Non-pigmented ciliary epithelial cell (primary cell): ENCODE results near the gene CYGB.

ENCODE experiments used
- DNase-seq: peaks from one replicate; pipeline ENCODE4 v3.0.0-alpha.2; 2010; ENCODE audit warnings: low read depth

CYGB gene

DNA sequence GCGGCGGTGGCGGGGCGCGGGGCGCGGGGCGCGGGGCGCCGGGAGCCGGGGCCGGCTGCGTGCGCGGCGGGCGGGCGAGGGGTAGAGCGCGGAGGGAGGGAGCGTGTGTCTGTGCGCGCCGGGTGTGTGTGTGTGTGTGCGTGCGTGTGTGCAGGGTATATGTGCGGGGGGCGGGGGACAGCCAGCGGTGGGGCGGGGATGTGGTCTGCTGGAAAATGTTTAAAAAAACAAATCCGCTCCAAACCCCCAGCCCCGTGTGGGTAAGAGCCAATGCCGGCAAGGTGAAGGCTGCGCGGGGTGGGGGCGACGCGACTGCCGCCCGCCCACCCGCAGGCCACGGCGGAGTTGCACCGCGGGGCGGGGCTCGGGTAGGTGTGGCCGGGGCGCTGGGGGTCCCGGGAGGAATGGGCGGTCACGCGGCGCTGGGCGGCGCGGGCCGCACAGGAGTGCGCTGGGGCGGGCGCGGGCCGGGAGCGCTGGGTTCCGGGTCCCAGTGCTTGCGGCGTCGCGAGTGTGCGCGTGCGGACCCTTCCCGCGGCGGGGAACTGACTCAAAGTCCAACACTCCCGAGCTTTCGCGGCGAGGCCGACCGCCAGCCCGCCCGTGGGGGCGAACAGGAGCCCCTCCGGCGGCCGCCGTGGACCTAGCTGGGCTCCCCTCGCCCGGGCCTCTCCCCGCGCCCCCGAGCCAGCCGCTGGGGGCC is at the start of gene CYGB:
TSS of gene CYGB (minus strand) at position 132 of the 703 bp plus-strand sequence. CDS start 167 bp downstream, outside the sequence.
- DNase-seq, result no peak

DNA sequence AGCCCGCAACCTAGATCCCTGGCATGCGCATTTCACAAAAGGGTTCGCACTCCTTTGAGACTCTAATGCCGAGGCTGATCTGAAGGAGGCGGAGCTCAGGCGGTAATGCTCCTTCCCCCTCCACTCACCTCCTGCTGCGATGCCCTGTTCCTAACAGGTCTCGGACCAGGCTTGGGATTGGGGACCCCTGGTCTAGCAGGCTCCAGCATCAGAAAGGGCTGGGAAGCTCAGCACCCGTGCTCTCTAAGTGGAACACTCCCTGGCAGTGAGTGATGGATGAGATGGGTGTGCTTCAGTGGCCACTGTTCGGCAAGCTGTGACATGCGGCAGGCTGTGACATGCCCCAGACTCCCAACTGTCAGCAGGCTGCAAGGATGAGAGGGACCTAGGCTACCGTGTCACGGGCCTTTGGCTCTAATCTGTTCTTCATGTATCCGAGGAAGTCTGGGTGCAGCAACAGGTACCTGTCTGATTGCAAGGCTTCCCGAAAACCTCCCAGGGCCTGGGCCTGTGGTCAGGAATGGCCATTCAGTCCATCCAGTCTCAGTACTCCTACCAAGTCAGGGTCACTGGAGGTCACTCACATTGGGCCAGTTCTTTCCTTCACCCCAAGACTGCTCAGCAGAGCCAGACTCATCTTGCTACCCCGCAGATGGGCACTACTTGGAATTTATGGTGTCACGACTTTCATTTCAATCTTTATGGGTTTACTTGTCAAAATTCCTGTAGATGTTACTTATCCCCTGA is 49.4 kb upstream of the CYGB start:
- DNase-seq, result no peak

DNA sequence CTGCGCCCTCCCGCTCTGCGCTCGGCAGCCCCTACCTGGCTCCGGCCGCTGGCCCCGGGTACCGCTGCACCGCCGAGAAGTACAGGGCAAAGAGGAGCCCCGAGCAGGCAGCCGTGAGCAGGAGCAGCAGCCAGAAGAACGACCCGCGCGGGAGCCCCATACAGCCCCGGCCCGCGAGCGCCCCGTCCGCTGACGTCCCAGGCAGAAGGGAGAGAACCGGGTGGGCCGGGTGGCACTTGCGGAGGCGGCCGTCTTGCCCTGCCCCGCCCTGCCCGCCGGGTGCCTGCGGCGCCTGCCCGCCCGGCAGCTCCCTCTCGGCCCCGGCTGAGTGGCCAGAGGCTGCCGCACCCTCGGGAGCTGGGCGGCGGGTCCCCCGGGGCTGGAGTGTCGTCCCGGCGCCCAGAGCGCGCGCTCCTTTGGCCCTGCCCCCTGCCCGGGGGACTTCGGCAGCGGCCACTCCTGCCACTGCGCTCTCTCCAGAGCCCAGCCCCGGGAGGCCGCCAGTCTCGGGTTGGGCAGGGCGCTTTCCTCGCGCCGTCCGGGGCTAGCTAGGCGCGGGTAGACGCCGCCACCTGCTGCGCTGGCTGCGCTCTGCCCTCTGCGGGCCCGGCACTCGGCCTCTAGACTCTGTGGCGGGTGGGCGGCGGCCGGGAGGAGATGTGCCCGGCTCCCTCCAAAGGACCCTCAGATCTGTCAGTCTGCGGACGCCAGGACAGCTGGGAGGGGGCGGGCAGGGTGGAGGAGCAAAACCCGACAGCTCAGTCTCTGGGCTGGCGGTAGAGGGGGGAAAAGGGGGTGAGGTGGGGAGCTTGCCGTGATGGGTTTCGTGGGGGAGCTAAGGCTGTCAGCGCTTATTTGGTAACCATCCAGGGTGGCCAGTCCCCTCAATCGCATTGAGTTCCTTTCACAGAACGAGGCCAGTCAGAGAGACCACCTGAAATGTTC is 48.4 kb upstream of the CYGB start, which contains the start of gene ST6GALNAC2:
TSS of gene ST6GALNAC2 (minus strand) at position 212 of the 945 bp plus-strand sequence. CDS start at position 160, 52 bp downstream.
- DNase-seq, result no peak

DNA sequence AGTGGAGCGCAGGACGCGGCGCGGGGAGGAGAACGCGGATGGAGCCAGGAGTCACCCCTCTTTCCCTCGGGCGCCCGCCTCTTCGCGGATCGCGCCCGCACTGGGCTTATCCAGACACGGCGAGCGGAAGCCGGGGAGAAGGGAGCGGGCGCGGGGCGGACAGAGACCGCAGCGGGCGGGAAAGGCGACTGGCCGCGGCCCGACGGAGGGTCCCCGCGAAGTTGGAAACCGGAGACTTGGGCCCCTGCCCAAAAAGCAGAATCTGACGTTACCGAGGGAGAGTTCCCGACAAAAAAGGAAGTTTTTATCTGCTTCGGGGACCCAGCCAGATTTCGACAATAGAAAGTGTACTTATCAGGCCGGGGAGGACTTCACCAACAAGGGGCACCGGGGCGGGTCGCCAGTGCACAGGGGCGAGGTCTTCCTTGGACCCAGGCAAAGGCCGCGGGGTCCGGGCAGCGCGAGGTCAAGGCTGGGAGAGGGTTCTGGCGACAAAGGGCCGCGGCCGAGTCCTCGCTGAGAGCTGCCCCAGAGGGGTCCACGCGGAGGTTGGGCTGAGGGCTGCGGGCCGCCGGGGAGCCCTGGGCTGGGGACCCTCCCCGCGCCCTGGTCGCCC is 47.6 kb upstream of the CYGB start:
- DNase-seq, result no peak

DNA sequence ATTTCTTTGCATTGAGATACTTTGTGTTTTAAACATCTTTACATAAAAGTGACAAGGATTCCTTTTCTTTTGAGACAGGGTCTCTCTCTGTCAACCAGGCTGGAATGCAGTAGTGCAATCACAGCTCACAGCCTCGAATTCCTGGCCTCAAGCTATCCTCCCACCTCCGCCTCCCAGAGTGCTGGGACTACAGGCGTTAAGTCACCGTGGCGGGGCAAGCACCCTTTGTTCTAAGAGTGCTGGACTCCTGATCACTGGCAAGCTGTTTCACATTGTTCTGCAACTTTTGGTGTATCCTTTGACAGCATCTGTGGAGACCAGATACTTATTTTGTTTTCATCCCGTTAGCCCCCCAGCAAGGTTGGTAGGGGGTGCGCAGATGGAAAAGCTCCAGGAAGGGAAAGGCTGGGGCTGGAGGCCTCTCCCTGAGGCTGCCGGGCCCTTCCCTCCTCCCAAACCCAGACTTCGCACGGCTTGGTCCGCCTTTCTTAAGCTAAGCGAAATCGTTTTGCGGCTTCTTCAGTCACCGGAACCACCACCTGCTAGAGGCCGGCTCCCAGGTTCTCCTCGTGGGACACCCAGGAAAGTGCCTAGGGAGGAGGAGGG is 47.0 kb upstream of the CYGB start:
- no peak for DNase-seq

DNA sequence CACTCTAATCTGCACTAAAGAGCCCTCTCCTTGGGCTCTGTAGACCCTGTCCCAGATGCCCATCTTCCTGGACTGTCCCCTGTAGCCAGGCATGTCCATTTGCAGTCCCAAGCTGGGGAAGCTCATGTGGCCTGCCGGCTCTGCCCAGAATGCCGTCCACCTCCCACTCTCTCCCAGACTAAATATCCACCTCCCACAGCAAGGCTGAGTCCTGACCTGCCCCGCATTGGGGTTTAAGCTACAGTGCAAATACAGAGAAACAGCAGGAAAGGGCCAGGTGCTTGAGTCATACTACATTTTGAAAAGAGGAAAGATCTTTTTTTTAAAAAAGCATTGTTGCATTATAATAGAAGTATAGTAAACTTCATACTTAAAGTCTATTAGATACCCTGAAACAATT is 45.2 kb upstream of the CYGB start:
- no peak for DNase-seq

DNA sequence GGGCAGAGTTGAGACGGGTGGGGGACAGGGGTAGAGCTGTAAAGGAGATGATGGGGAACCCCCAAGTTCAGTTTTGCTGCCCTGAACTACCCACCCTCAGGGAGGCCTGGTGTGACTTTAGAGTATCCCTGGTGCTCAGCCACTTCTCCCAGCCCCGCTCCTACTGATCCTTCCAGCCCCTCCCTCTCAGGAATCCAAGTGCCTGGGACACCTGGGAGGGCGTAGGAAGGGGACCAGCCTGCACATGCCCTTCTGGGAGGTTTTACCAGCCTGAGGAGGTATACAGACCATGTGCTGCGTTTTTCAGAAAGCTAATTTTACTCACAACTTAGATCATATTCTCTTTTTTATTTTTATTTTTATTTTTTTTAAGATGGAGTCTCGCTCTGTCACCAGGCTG is 44.0 kb upstream of the CYGB start:
- DNase-seq, result no peak

DNA sequence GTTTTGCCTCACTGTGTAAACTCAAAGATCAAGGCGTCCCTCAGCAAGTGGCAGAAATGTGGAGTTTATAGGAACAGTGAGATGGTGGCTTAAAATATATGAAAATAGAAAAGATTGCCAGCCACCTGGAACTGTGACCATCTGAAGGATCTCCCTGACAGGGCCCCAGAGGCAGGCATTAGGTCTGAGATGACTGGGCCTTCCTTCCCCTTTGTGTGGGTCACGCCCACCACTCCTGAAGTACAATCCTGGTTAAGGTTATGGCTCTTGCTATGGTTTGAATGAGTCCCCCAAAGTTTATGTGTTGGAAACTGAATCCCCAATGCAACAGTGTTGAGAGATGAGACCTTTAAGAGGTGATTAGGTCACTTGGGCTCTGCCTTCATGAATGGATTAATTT is 41.8 kb upstream of the CYGB start:
- no peak for DNase-seq

DNA sequence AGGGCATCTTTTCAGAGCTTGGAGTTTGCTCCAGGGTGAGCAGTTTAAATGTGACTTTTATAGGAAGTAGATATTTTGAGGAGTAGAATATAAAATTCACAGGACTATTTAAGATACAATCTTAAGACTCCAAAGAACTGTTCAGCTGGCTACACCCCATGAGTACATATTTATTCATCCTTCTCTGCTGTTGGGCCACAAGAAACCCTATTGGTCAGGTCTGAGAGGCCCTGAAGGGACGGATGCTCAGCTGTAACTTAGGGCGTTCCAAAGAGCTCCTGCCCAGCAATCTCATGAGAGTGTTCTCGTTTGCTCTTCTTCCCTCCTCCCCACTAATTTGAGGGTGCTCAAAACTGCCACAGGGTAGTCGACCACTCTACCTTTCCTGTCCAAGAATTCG is 40.9 kb upstream of the CYGB start:
- DNase-seq, result no peak

DNA sequence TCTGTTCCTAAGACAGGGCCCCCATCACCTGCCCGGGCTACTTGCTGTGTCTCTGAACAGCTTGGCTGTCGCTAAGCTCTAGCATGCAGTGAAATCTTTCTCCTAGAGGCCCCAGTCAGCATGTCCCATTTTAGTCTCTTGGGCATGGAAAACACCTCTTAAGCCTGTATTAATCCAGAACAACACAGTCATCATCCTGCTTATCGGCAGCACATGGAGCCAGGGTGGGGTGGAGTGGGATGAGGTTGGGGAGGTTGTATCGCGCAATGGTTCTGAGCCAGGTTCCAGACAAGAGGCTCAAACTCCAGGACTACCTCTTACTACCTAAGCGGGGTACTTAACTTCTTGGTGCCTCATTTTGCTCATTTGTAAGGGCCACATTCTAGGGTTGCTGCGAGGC is 40.4 kb upstream of the CYGB start:
- no peak for DNase-seq

DNA sequence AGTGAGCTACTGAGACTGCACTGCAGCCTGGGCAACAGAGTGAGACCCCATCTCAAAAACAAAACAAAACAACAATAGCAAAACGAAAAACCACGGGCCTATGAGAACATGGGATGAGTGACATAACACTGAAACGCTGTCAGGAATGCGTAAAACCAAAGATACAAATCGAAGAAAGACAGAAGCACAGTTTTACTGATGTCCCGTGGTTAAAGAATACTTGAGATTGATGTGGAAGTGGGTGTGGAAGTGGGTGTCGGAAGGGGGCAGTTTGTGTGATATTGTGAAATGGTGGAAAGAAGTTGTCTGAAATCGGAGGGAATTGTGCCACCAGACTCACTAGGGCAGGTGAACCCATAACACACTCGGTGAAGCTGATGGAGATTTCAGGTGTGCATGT is 38.7 kb upstream of the CYGB start:
- DNase-seq, result no peak

DNA sequence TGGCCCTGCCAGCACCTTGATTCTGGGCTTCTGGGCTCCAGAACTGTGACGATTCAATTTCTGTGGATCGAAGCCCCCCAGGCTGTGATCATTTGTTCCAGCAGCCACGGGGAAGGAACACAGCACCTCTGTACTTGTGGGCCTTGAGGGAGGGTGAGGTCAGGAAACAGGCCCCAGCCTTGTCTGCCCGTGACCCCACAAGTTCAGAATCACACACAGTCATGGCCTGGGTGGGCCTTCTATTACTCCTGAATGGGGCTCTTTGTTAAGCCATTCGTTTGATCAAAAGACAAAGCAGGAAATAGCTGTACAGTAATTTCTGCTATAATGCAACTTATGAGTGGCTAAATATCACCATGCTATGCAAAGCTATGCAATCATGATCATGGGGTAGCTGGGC is 38.1 kb upstream of the CYGB start:
- DNase-seq, result no peak

DNA sequence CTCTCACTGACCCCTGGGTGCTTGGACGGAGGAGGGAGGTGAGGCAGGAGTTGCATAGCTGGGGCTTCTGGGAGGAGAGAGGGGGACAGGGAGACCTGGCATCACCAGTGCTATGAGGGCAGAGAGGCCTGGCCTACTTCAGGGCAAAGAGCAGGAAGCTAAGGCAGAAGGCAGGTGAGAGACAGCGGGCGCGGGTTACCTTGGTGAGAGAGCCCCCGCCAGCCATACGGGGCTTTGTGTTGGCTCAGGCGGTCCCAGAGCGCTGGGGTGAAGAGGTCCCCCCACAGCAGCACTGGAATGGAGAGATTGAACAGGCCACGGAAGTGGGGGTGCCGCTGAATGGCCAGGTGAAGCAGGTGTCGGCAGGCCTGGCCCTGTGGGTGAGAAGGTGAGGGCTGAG is 36.7 kb upstream of the CYGB start:
- no peak for DNase-seq

DNA sequence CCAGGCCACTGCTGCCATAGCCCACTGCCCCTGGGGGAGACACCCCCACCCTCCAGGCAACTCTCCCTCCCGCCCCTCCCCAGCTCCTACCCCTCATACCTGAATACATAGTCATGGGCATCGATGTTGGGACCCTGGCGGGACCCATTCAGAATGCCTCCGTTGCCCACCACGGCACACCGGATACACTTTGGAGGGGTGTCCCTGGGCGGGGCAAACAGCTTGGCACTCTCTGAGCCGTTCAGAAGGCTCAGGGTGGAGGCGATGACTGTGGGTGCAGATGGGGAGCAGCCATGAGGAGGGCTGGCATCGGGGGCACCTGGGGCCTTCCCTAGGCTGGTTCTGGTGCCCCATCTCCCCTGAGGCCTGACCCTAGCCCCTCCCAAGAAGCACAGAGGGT is 35.6 kb upstream of the CYGB start:
- DNase-seq, result no peak

DNA sequence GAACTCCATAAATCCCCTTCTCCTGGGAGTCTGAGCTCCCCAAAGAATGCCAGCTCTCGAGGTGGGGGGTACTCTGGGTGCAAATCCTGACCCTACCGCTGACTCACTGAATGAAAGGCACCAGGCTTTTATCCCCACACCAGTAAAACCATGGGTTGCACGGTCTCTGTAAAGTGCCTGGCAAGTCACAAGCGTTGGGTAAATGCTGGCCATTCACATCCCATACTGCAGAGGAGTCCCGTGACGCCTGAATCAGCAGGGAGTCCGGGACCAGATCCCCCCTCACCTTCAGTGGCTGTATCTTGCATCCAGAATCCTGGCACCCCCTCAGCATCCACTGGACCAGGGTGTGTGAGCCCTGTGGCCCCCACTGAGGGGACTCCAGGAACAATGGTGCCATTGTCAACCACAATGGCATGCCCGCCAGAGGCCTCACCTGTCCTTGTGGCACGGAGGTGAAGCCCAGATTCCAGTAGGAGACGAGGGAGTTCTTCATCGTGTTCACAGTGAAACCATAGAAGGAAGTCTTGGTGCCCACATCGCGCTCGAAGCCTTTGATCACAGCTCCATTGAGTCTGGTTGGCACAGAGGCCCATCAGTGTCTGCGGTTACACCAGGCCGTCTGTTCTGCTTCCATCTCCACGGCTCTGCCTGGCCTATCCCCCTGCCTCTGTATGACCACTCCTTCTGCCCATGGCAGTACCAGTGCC is 34.8 kb upstream of the CYGB start:
- no peak for DNase-seq

DNA sequence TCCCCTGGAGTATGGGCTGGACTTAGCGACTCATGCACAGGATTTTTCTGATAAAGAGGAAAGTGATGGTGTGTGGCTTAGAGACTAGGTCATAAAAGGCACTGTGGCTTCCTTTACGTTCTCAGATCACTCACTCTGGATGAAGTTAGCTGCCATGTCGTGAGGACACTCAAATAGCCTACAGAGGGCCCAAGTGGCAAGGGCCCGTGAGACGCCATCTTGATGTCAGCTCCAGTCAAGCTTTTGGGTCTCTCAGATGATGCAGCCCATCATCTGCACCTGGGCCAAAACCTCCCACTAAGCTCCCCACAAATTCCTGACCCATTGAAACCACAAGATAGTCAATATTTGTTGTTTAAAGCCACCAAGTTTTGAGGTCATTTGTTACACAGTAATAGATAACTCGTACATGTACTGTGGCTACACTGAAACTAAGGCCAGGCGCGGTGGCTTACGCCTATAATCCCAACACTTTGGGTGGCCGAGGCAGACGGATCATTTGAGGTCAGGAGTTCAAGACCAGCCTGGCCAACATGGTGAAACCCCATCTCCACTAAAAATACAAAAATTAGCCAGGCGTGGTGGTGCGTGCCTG is 33.5 kb upstream of the CYGB start:
- DNase-seq, result no peak

DNA sequence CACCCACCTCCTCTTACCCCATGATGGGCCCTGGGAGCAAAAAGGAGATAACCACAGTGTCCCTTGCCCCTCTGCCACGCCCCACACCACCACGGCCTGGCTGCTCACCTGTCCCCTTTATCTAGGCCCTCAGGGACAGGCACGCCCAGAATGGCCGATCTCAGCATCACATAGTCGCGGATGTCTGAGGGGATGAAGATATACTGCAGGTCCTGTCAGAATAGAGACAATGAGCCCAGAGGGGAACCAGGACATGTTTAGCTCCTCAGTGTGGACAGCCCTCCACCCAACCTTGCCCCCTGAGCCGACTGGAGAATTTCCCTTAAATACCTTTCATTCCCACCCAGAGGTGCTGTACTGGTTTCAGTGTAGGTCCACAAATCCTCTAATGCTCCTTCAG is 32.9 kb upstream of the CYGB start:
- no peak for DNase-seq

DNA sequence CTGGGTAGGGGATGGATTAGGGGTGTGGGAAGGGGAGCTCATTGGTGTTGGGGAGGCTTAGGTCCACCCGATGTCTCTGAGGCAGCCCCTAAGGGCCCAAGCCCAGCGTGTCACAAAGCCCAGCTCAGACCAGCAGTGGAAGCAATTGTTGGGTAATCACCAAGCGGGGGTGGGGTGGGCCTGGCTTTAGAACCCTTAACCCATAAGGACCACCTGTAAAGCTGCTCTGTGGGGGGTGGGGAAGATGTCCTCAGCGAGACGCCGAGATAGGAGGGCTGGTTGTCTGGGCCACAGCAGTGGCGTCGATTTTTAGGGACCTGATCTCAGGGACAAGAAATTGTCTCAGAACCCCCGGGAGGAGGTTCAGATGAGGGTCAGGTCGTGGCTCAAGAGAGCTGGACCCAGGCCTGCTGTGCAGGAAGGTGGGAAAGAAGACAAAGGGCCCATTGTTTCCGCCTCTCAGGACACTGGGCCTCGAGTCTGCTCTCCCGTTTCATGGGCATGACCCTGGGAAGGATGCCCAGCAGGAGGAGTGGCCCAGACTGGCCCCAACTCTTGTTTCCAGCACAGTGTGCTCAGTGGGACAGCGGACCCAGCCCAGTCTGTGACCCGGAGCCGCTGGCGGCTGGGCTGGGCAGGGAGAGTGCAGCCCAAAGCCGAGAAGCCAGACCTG is 32.2 kb upstream of the CYGB start:
- no peak for DNase-seq

DNA sequence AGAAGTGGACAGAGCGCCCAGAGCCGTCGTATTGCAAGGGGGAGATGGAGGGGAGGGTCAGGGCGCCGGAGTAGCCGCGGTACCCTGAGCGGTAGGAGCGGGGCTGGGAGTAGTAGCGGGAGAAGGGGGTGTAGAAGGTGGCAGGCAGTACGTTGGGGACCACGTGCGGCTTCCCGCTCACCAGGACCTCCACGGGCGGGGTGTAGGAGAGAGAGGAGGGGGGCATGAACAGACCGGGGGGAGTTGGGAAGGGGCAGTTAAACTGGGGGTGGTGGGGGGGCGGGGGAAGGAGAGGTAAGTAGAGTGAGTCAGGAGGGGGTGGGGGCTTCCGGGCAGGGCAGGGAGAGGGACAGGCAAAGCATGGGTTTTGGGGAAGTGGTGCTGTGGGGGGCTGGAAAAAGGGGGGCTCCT is 31.3 kb upstream of the CYGB start:
- no peak for DNase-seq
